ENCODE data around the gene DENND6A.
"Not testable (repeated sequence)": the region's sequence is repeated elsewhere in the genome, so short reads cannot be mapped to it uniquely, and the experiment has no call there.

The DENND6A gene, protein sequence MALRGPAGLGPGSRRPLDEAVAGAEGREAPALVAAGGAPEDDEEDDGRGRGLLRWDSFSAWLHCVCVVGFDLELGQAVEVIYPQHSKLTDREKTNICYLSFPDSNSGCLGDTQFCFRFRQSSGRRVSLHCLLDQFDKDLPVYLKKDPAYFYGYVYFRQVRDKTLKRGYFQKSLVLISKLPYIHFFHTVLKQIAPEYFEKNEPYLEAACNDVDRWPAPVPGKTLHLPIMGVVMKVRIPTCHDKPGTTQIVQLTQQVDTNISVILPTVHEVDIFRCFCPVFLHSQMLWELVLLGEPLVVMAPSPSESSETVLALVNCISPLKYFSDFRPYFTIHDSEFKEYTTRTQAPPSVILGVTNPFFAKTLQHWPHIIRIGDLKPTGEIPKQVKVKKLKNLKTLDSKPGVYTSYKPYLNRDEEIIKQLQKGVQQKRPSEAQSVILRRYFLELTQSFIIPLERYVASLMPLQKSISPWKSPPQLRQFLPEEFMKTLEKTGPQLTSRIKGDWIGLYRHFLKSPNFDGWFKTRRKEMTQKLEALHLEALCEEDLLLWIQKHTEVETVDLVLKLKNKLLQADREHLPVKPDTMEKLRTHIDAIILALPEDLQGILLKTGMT

GRCh38 chr3:57692396-57693147 is at the start of gene DENND6A:
Gene DENND6A (minus strand): TSS chr3:57693077. CDS start chr3:57693018, 59 bp downstream.
- in situ Hi-C loops (cut with MboI; ENCODE audit: low sequenced_read_pairs), result no loop called here

DNA sequence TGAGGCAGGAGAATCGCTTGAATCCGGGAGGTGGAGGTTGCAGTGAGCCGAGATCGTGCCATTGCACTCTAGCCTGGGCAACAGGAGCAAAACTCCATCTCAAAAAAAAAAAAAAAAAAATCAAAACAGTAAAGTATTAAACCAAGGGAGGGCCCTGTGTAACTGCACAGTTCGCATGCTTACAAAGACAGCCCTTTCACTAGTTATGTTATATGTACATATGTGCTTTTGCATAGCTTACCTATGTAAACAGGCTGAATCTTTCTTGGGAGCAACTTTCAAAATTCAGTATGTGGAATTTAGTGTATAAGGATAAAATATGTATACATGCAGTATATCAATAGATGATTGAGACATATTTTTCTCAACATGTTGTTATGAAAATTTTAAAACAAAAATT is 47.1 kb upstream of the DENND6A start:
- in situ Hi-C loops (cut with MboI; ENCODE audit: low sequenced_read_pairs), result no loop called here

GRCh38 chr3:57738391-57738790 is 45.5 kb upstream of the DENND6A start:
- in situ Hi-C loops (cut with MboI; ENCODE audit: low sequenced_read_pairs), result no loop called here

DNA sequence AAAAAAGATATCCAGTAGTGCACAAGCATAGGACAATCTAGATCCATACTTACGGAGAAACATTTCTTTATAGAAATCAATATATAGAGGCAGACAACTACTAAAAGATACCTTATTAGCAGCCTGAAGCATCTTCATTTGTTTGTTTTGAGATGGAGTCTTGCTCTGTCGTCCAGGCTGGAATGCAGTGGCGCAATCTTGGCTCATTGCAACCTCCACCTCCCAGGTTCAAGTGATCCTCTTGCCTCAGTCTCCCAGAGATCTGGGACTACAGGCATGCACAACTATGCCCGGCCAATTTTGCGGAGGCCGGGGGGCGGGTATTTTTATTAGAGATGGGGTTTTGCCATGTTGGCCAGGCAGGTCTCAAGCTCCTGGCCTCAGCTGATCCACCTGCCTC is 45.0 kb upstream of the DENND6A start:
- in situ Hi-C loops (cut with MboI; ENCODE audit: low sequenced_read_pairs), result no loop called here

- in situ Hi-C loops (cut with MboI; ENCODE audit: low sequenced_read_pairs), result no loop called here
Observed at GRCh38 chr3:57735405-57735804, 42.5 kb upstream of the DENND6A start.

DNA sequence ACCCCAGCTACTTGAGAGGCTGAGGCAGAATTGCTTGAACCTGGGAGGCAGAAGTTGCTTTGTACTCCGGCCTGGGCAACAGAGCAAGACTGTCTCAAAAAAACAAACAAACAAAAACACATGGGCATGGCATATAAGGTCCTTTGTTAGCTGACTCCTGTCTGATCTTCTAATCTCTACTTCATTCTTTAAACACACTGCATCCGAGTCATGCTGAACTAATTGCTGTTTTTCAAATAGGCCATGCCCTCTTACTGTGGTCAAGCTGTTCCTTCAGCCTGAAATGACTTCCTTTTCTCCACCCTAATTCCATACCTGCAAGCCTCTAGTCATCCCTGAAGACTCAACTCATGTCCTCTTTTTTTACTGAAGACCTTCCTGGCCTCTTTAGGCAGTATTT is 40.9 kb upstream of the DENND6A start:
- in situ Hi-C loops (cut with MboI; ENCODE audit: low sequenced_read_pairs), result no loop called here

- in situ Hi-C loops (cut with MboI; ENCODE audit: low sequenced_read_pairs), result no loop called here
Observed at GRCh38 chr3:57731311-57731710, 38.4 kb upstream of the DENND6A start.

- in situ Hi-C loops (cut with MboI; ENCODE audit: low sequenced_read_pairs), result no loop called here
Observed at GRCh38 chr3:57730682-57731081, 37.8 kb upstream of the DENND6A start.

GRCh38 chr3:57729334-57730045 is 36.6 kb upstream of the DENND6A start:
- in situ Hi-C loops (cut with MboI; ENCODE audit: low sequenced_read_pairs), result no loop called here

- in situ Hi-C loops (cut with MboI; ENCODE audit: low sequenced_read_pairs), result no loop called here
Observed at GRCh38 chr3:57727106-57727505, 34.2 kb upstream of the DENND6A start.

DNA sequence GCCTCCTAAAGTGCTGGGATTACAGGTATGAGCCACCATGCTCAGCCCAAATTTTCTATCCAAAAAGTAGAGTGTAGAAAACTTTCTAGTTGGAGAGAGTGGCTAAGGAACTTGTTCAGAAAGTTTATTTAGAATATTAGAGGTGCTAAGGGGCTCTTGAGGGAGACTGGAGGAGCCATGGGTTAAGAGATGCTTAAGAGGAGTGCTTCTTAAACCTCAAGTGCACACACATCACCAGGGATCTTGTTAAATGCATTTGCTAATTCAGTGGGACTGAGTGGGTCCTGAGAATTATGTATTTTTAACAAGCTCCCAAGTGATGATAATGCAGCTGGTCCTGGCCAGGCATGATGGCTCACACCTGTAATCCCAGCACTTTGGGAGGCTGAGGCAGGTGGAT is 33.5 kb upstream of the DENND6A start:
- in situ Hi-C loops (cut with MboI; ENCODE audit: low sequenced_read_pairs), result no loop called here

DNA sequence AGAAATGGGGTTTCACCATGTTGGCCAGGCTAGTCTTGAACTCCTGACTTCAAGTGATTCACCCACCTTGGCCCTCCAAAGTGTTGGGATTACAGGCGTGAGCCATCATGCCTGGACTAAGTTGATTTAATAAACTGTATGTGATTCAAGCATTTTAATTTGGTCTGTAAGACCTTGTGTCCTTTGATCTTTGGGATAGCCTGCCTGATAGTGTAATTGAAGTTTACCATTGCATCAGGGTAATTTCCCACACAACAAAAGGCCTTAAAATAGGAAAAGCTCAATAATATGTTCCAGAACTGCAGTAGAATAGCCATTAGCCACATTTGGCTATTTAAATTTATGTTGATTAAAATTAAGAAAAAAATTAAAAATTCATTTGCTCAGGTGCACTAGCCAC is 25.2 kb upstream of the DENND6A start:
- in situ Hi-C loops (cut with MboI; ENCODE audit: low sequenced_read_pairs), result no loop called here

DNA sequence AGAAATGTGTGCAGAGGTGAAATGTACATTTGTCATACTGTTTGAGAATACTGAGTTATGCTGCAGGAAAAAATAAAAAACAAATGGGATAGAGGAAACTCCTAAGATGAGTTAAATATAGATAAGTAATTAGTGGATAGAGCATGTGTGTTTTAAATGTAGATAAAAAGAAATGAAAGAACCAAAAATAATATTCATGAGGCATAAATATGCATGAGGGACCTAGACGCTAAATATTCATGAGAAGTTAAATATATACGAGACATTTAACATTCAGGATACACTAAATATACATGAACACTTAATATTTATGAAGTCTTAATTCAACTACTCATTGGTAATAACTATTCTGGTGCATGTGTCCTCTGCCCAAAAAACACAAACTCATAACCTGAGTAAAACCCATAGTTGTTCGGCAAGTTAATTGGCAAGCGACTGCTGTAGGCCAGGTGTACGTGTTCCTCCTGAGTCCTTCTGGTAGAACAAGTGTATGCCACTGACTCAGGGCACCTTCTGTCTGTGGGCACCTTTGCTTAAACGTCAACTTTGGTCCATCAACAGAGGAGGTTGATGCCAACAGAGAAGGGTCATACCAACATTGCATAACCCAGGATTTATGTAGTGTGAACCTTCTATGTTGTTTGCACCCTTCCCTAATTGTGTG is 24.5 kb upstream of the DENND6A start:
- in situ Hi-C loops (cut with MboI; ENCODE audit: low sequenced_read_pairs), result no loop called here

- in situ Hi-C loops (cut with MboI; ENCODE audit: low sequenced_read_pairs), result no loop called here
Observed at GRCh38 chr3:57715686-57716085, 22.8 kb upstream of the DENND6A start.

DNA sequence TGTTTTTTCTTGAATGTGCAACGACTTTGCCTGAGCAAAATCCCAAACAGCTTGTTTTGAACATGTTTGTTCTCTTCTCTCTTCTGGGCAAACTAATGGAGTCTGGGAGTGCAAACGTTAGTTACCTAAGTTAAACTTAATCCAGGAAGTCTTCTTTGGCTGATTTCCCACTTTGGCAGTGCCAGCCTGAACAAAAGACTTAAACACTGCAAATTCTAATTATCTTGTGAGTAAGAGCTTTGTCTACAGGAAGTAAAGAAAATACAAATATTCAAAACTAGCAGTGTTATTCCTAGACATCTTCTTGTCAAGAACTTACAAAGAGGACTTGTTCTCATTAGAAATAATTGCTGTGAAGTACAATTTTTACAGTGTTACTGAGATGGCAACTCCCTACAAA is 16.7 kb upstream of the DENND6A start:
- in situ Hi-C loops (cut with MboI; ENCODE audit: low sequenced_read_pairs), result no loop called here

GRCh38 chr3:57709031-57709430 is 16.2 kb upstream of the DENND6A start:
- in situ Hi-C loops (cut with MboI; ENCODE audit: low sequenced_read_pairs), result no loop called here

GRCh38 chr3:57706462-57706861 is 13.6 kb upstream of the DENND6A start:
- in situ Hi-C loops (cut with MboI; ENCODE audit: low sequenced_read_pairs), result no loop called here

DNA sequence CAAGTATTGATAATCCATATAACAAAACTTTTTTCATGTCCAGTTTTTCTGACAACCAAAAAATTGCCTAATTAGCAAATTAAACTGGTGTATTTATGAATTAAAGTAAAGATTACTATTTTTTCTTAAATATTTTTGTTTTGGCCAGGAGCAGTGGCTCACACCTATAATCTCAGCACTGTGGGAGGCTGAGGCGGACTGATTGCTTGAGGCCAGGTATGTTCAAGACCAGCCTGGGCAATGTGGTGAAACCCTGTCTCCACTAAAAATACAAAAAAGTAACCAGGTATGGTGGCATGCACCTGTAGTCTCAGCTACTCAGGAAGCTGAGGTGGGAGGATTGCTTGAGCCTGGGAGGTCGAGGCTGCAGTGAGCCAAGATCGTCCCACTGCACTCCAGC is 12.5 kb upstream of the DENND6A start:
- in situ Hi-C loops (cut with MboI; ENCODE audit: low sequenced_read_pairs), result not testable (repeated sequence)

GRCh38 chr3:57701781-57702180 is 8.9 kb upstream of the DENND6A start:
- in situ Hi-C loops (cut with MboI; ENCODE audit: low sequenced_read_pairs), result no loop called here

DNA sequence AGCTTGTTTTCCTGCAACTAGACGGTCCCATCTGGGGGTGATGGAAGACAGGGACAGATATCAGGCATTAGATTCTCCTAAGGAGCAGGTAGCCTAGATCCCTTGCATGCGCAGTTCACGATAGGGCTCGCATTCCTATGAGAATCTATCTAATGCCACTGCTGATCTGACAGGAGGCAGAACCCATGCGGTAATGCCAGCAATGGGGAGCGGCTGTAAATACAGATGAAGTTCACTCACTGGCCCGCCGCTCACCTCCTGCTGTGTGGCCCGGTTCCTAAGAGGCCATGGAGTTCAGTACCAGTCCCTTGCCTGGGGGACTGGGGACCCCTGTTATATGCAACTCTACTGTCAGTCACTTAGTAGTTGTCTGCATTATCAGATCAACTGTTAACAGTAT is 7.9 kb upstream of the DENND6A start:
- in situ Hi-C loops (cut with MboI; ENCODE audit: low sequenced_read_pairs), result no loop called here

DNA sequence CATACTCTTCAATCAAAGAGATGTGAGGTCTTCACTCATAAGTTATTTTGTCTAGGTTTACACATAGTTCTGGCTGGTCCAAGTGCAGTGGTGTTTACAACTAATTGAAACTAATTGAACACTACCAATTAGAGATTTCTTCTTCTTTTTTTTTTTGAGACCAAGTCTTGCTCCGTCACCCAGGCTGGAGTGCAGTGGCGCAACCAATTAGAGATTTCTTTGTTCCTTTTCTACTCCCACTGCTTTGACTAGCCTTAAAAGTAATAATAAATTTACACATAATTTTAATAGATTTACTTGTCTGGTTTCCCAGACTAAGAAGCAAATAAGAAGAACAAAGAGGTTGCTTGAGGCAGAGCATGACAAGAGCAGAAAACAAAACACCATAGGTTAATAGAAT is 6.7 kb upstream of the DENND6A start:
- in situ Hi-C loops (cut with MboI; ENCODE audit: low sequenced_read_pairs), result no loop called here
